Loucy (cell line): ENCODE measurements around the gene PCSK5.

Experiments used
- EZH2phosphoT487 ChIP-seq: fragments of 200-600 bp; IDR thresholded peaks from 2 replicates; pipeline ENCODE4 v1.6.1; 2018; ENCODE audit warnings: antibody characterized with exemption, mild to moderate bottlenecking, moderate library complexity, borderline replicate concordance
- TF ChIP-seq, protein P1 (sequence below): fragments of 200-600 bp; sonication (generic); conservative IDR thresholded peaks from 2 replicates; pipeline ENCODE4 v1.5.1; 2014; ENCODE audit warnings: mild to moderate bottlenecking, antibody characterized with exemption, low read length

DNA sequence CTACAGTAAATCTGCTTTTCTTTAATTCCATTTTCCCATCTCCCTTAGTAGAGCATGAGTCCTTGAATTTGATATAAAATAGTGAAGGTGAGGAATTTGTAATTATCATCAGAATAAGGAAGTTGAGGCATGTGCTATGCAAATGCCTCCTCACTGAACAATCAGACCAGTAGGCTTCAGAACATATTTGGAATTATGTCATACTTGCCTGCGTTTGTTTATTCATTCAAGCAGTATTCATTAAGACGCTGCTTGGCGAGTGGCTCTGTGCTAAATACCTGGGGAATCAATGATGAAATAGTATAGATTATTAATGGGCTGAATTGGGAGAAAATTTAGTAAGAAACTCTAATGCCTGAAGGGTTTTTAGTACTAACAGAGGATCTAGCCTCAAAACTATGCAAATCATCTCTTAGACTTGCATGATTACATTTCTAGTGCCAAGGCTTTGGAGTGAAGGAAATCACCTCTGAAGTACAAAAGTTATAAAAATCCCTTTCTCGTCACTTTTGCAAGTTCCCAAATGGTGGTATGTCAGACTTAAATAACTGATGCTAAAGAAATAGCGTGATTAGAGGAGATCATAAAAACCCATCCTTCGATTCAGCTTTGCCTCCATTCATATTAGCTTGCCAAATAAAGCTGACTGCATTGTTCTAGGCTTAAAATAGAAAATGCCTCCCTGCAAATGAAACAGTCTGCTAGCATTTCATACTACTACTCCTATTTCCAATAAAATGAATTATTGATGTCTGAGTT, 141.7 kb downstream of the PCSK5 start:
- TF ChIP-seq, protein P1, sequence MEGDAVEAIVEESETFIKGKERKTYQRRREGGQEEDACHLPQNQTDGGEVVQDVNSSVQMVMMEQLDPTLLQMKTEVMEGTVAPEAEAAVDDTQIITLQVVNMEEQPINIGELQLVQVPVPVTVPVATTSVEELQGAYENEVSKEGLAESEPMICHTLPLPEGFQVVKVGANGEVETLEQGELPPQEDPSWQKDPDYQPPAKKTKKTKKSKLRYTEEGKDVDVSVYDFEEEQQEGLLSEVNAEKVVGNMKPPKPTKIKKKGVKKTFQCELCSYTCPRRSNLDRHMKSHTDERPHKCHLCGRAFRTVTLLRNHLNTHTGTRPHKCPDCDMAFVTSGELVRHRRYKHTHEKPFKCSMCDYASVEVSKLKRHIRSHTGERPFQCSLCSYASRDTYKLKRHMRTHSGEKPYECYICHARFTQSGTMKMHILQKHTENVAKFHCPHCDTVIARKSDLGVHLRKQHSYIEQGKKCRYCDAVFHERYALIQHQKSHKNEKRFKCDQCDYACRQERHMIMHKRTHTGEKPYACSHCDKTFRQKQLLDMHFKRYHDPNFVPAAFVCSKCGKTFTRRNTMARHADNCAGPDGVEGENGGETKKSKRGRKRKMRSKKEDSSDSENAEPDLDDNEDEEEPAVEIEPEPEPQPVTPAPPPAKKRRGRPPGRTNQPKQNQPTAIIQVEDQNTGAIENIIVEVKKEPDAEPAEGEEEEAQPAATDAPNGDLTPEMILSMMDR, result no peak
- no peak for TF ChIP-seq EZH2phosphoT487
